ENCODE measurements around the gene MAN1A1.
A peak's percentile ranks its signal among the peaks of the same experiment; 100 is the strongest.

The MAN1A1 gene

DNA sequence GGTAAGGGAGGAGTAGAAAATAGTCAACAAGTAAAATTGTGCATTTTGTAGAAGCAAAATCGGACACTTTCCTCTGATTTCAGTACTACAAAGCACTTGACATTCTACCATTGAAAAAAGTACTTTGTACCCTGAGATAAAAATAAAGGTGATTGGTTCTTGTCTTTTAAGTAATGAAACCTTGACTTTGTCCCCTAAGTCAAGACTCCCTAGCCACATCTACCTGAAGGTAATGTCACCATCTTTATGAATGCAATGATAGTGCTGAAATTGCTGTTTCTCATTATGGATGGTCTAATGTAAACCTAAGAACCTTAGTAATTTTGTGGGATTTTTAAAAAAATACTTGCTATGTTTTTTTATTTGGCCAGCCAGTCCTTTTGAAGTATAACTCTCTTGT is 2.4 kb upstream of the MAN1A1 start:
- TF ChIP-seq L3MBTL2 (conservative IDR thresholded peaks at IDR 0.05): no peak
- TF ChIP-seq LEF1 (IDR thresholded peaks at IDR 0.05; ENCODE audit: borderline replicate concordance): no peak
- no peak for TF ChIP-seq ZNF384 (IDR thresholded peaks at IDR 0.05)
- no peak for TF ChIP-seq ELF4 (IDR thresholded peaks at IDR 0.05)
- TF ChIP-seq SP1 (IDR thresholded peaks at IDR 0.05): no peak
- DNase-seq (ENCODE audit: extremely low spot score): no peak
- CTCF ChIA-PET: no interaction called here
- POLR2A ChIA-PET: no interaction called here

DNA sequence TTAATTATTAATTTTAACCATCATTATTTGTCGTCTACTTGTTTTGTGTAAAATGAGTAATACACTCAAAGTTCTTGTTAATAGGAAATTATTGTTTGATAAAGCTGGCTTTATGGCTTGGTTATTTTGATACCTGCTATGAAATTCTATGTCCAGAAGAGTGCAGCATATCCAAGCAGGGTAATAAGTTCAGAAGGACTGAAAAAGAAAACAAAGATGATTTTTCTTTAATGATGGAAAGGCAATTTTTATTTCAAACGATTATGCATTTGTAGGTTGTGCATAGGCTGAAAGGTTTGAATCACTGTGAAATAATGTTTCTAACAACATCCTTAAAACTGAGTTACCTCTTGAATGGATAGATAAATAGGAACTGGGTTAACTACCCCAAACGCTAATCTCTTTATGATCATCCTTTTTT is 1.4 kb upstream of the MAN1A1 start:
- ChIA-PET CTCF (interaction anchor here (0.7 to 1.6 kb wide), 4 partner anchors 47 to 221 kb away, joined by 3 to 5 read pairs (median 4); no protein-coding TSS in a partner anchor), POLR2A (interaction anchor here (0.7 kb wide), 1 partner anchor 17 kb away, joined by 5 read pairs; no protein-coding TSS in a partner anchor)
- DNase-seq (ENCODE audit: extremely low spot score): no peak
- TF ChIP-seq ARNT (IDR thresholded peaks at IDR 0.05) (no peak), CTBP1 (IDR thresholded peaks at IDR 0.05; ENCODE audit: borderline replicate concordance) (no peak), FOXK2 (IDR thresholded peaks at IDR 0.05) (no peak), TARDBP (IDR thresholded peaks at IDR 0.05) (no peak), LEF1 (IDR thresholded peaks at IDR 0.05; ENCODE audit: borderline replicate concordance) (no peak), L3MBTL2 (conservative IDR thresholded peaks at IDR 0.05) (no peak), HDGF (IDR thresholded peaks at IDR 0.05; ENCODE audit: borderline replicate concordance) (no peak), SP1 (IDR thresholded peaks at IDR 0.05) (no peak), NFRKB (IDR thresholded peaks at IDR 0.05) (no peak), BHLHE40 (IDR thresholded peaks at IDR 0.05; ENCODE audit: borderline replicate concordance) (no peak), FOXM1 (IDR thresholded peaks at IDR 0.05; ENCODE audit: borderline replicate concordance) (no peak), ZNF384 (IDR thresholded peaks at IDR 0.05) (no peak), FOXA1 (IDR thresholded peaks at IDR 0.05) (no peak), ELF4 (IDR thresholded peaks at IDR 0.05) (no peak)
- TF ChIP-seq, protein P1, sequence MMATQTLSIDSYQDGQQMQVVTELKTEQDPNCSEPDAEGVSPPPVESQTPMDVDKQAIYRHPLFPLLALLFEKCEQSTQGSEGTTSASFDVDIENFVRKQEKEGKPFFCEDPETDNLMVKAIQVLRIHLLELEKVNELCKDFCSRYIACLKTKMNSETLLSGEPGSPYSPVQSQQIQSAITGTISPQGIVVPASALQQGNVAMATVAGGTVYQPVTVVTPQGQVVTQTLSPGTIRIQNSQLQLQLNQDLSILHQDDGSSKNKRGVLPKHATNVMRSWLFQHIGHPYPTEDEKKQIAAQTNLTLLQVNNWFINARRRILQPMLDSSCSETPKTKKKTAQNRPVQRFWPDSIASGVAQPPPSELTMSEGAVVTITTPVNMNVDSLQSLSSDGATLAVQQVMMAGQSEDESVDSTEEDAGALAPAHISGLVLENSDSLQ (IDR thresholded peaks at IDR 0.05): no peak

DNA sequence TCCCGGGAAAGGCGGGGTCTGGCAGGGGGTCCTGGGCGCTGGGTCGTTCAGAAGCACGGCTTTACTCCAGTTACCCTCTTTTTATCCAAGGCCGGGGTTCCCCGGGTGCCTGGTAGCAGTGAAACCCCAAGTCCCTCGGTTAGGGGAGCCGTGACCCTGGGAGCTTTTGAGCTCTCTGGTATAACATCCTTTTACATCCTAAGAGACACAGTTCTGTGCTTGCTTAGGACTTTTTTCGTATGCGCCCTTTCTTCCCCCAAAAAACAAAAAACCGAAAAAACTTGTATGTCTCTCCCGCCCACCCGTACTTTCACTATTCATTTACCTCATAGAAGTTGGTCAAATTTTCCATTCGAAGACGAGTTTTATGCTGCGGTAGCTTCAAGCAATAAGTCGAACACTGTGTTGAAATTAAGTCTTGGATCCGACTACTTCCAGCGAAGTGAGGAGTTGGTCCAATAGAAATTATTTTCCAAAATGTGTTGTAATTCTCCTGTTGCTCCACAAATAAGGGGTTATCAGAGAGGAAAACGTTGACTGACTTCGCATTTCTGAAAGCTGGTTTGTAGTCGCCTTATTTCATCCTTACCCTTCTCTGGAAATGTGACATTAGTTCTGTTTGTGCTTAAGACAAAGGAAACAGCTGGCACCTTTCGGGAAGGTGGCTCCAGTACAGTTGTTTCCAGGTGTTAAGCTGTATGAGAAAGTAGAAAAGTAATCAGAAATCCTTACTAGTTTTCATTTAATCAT is 816 bp upstream of the MAN1A1 start:
- peak; percentile 22 for DNase-seq (ENCODE audit: extremely low spot score)
- CTCF ChIA-PET: interaction anchor here (0.7 to 1.6 kb wide), 4 partner anchors 46 to 221 kb away, joined by 3 to 5 read pairs (median 4); no protein-coding TSS in a partner anchor
- POLR2A ChIA-PET: interaction anchor here (0.7 kb wide), 1 partner anchor 17 kb away, joined by 5 read pairs; no protein-coding TSS in a partner anchor

DNA sequence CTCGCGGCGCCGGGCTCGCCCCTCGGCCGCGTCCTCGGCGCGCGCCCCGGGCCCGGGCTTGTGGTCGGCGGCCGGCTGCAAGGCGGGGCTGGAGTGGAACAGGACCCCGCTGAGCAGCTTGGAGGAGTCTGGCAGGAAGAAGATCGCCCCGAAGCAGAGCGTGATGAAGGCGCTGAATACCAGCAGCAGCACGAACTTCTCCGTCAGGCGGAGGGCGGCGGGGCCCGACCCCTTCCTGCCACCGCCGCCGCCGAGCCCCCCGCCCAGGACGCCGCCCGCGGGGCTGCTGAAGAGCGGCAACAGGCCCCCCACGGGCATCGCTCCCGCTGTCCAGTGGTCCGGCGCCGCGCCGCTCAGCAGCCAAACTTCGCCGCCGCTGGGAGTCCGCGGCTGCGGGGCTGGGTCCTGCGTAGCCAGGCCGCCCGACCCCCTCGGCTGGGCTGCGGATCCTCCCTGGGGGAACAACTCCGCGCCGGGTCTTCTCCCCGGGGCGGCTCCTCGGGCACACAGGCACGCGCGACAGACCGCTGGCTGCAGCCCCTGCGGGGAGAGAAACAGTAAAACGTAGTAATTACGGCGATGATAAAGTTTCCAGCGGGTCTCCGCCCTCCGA is 707 bp downstream of the MAN1A1 start:
- POLR2A ChIA-PET: interaction anchor here (0.6 to 1.5 kb wide), 2 partner anchors 204 to 231 kb away, joined by 3 read pairs; no protein-coding TSS in a partner anchor
- CTCF ChIA-PET: interaction anchor here (0.6 kb wide), 1 partner anchor 11 kb away, joined by 3 read pairs; no protein-coding TSS in a partner anchor

More for the DNA sequence above, 816 bp upstream of the MAN1A1 start:
- TF ChIP-seq SP1 (IDR thresholded peaks at IDR 0.05) (no peak), L3MBTL2 (conservative IDR thresholded peaks at IDR 0.05) (peak; percentile 10; the same call in 1 of the 2 replicates)

DNA sequence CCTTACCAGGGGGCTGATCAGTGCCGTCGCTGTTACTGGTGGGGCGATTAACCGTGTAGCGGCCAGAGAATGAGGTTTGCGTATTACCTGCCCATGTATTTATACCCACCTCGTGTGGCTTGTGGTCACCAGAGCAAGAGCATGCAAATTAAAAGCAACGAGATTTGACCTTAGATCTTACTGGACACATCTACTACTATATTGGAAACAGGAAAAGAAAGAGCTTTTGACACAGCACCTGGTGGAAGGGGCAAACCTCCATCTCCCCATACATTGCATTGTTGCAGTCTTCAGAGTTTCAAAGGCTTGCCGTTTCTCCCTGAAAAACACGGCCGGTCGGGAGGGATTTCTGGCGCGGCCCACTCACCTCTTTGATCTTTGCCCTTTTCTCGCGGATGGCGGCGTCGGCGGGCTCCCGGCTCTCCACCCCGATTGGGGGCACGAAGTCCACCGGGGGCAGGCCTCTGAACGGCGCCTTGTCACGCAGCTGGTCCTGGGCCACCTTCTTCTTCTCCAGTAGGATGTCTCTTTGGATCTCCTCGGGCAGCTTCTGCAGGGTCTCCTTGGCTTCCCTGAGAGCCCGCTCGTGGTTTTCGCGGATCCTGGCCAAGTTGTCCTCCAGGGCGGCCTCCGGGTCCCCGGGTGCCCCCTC is 1.3 kb downstream of the MAN1A1 start:
- ChIA-PET CTCF (interaction anchor here (0.6 to 2.3 kb wide), 5 partner anchors 12 to 220 kb away, joined by 3 to 9 read pairs (median 3); no protein-coding TSS in a partner anchor), POLR2A (interaction anchor here (0.6 to 1.5 kb wide), 2 partner anchors 203 to 230 kb away, joined by 3 read pairs; no protein-coding TSS in a partner anchor)
- TF ChIP-seq SUZ12 (IDR thresholded peaks at IDR 0.05) (no peak), SP1 (IDR thresholded peaks at IDR 0.05) (no peak), ZNF384 (IDR thresholded peaks at IDR 0.05) (no peak), HDGF (IDR thresholded peaks at IDR 0.05; ENCODE audit: borderline replicate concordance) (no peak), L3MBTL2 (conservative IDR thresholded peaks at IDR 0.05) (no peak; the same call in 1 of the 2 replicates), FOXM1 (IDR thresholded peaks at IDR 0.05; ENCODE audit: borderline replicate concordance) (no peak)
- DNase-seq (ENCODE audit: extremely low spot score): peak; percentile 31

More for the DNA sequence above, 707 bp downstream of the MAN1A1 start:
- DNase-seq (ENCODE audit: extremely low spot score): peak; percentile 65
- TF ChIP-seq SUZ12 (IDR thresholded peaks at IDR 0.05): no peak
- 0 out of 2 replicates have a peak, but pooled peaks have one; percentile 8 for TF ChIP-seq CTBP1 (IDR thresholded peaks at IDR 0.05; ENCODE audit: borderline replicate concordance)

DNA sequence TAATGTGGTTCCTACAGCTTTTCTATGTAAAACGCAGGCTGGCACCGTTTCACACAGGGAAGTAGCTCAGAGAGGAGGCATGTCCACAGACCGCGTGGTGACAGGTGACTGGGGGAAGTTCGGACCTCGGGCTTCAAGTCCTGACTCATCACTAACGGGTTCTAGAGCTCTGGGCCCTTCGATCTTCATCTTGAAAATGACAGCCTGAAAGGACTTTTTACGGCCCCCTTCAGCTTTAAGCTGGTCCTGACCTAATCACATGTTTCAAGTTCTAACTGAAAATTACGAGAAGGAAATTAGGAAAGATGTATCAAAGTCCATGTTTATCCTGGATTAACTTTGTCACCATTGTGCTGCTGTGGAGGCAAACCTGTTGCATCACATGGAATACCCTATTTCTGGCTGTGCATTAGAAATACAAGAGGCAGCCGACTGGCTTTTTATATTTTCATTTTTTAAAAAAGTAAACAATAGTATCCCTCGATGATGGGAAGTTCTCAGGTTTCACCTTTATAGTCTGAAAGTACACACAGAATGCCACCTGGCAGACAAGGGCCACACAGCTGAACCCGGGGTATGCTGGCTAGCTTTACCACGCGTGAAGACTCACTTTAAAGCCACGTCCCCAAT is 2.0 kb downstream of the MAN1A1 start:
- ChIA-PET POLR2A (interaction anchor here (1.5 kb wide), 1 partner anchor 202 kb away, joined by 3 read pairs; no protein-coding TSS in a partner anchor), CTCF (interaction anchor here (0.6 to 2.3 kb wide), 4 partner anchors 13 to 219 kb away, joined by 3 to 9 read pairs (median 3); no protein-coding TSS in a partner anchor)
- TF ChIP-seq L3MBTL2 (conservative IDR thresholded peaks at IDR 0.05) (peak; percentile 66), SP1 (IDR thresholded peaks at IDR 0.05) (no peak)
- peak; percentile 37 for DNase-seq (ENCODE audit: extremely low spot score)

DNA sequence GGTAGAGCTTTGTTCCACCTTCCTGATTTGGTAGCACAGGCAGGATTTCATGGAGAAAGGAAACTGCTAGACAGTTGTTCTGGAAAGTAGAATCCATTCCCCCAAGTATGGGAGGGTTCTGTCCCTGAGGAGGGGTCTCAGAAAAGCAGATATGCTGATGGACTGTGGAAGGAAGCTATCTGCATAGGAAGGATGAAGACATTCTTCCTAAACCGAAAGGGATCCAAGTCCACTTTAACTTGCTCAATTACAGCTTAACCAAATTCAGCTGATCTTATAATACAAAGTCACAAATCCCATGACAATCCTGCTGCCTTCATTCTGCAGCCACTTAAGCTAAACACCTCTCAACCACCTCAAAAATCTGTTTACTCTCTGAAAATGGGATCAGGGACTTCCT is 2.6 kb downstream of the MAN1A1 start:
- no peak for TF ChIP-seq FOXM1 (IDR thresholded peaks at IDR 0.05; ENCODE audit: borderline replicate concordance)
- TF ChIP-seq CTBP1 (IDR thresholded peaks at IDR 0.05; ENCODE audit: borderline replicate concordance): no peak
- TF ChIP-seq BHLHE40 (IDR thresholded peaks at IDR 0.05; ENCODE audit: borderline replicate concordance): no peak
- TF ChIP-seq, protein P1 (IDR thresholded peaks at IDR 0.05): no peak
- no peak for TF ChIP-seq ELF4 (IDR thresholded peaks at IDR 0.05)
- TF ChIP-seq NFRKB (IDR thresholded peaks at IDR 0.05): no peak

More for the DNA sequence above, 2.6 kb downstream of the MAN1A1 start:
- ChIA-PET CTCF (interaction anchor here (0.9 to 2.3 kb wide), 3 partner anchors 12 to 218 kb away, joined by 3 to 9 read pairs (median 3); no protein-coding TSS in a partner anchor), POLR2A (interaction anchor here (1.5 kb wide), 1 partner anchor 202 kb away, joined by 3 read pairs; no protein-coding TSS in a partner anchor)
- DNase-seq (ENCODE audit: extremely low spot score): no peak
